Right lung (tissue), 10 donors: ENCODE data around the gene TRIM62. TPM values are rescaled to one million over a fixed set of nuclear protein-coding genes. Genes with fewer than 3 reads are reported as not detected.
A peak's percentile ranks its signal among the peaks of the same experiment; 100 is the strongest.

ENCODE experiments used
- DNase-seq, 2 donors: peaks; one replicate each; pipeline ENCODE4 v3.0.0-alpha.2; 2013
- long read RNA-seq, 8 donors: transcript quantifications; one replicate each; lab custom pipeline, GENCODE V29; 2026
- polyA plus RNA-seq, 5 donors: library from polyadenylated mRNA; unstranded; fragments of 120-200 nt; gene quantifications; one replicate each; pipeline versions ENCODE4 v1.2.1 to v1.2.3, GENCODE V29; 2013; ENCODE audit warnings: inconsistent platforms in 1 of 5, low replicate concordance in 1 of 5; ENCODE audit not compliant: insufficient read length in 5 of 5, insufficient read depth in 1 of 5

The TRIM62 gene
- polyA plus RNA-seq: 1 to 10 TPM; 4.2 to 6.4 (median 5.0) TPM
- long read RNA-seq, donor 1, partial matches to known transcripts: 0 of 1 reads
- long read RNA-seq, donor 1, other reads (novel, unspliced or antisense): 0 of 1 reads
- long read RNA-seq, donor 2: 0 reads
- long read RNA-seq, donor 3, partial matches to known transcripts: 0 of 1 reads
- long read RNA-seq, donor 3, other reads (novel, unspliced or antisense): 0 of 1 reads
- long read RNA-seq, donor 4, partial matches to known transcripts: 0 of 1 reads
- long read RNA-seq, donor 4, other reads (novel, unspliced or antisense): 0 of 1 reads
- long read RNA-seq, donor 5, partial matches to known transcripts: 0 of 1 reads
- long read RNA-seq, donor 5, other reads (novel, unspliced or antisense): 0 of 1 reads
- long read RNA-seq, donor 6, partial matches to known transcripts: 0 of 1 reads
- long read RNA-seq, donor 6, other reads (novel, unspliced or antisense): 0 of 1 reads
- long read RNA-seq, donor 7, partial matches to known transcripts: 0 of 1 reads
- long read RNA-seq, donor 7, other reads (novel, unspliced or antisense): 0 of 1 reads
- long read RNA-seq, donor 8, partial matches to known transcripts: 0 of 1 reads
- long read RNA-seq, donor 8, other reads (novel, unspliced or antisense): 0 of 1 reads

DNA sequence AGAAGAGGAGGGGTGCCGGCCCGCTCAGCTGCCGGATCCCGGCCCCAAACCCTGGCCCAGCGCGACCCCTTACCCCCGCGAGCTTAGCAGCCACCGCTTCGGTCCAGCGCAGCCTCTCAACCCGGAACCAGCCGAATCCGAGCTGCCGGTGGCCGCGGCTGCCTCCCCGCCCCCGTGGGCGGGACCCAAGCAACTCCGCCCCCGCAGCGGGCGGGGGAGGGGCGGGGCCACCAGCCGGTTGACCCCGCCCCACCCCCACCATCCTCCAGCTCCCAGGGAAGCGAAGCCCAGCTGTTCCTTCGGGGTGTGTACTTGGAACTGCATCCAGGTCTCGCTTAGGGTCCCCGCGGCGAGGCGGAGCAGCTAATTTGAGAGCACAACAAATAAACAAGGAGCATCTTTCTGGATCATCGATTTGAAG lies at the start of gene TRIM62:
TRIM62 (minus strand) TSS at position 123 of the 421 bp plus-strand sequence. CDS start 611 bp downstream, outside the sequence.
- DNase-seq: peak; percentile 92 to 93

DNA sequence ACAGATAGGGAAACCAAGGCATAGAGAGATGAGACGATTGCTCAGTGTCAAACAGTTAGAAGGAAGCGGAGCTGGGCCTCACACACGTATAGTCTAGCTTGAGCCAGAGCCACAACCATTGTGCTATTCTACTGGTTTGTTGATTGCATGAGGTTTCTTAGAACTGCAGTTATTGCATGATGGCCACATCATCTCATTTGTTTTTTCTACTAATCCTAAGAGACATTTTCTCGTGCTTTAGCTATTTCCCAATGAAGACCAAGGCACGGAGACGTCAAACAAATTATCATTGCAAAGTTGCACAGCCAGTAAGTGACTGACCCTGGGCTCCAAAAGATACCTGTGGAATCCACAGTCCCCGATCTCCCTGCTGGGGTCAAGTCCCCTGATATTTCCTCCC lies 49.3 kb upstream of the TRIM62 start:
- no peak for DNase-seq

DNA sequence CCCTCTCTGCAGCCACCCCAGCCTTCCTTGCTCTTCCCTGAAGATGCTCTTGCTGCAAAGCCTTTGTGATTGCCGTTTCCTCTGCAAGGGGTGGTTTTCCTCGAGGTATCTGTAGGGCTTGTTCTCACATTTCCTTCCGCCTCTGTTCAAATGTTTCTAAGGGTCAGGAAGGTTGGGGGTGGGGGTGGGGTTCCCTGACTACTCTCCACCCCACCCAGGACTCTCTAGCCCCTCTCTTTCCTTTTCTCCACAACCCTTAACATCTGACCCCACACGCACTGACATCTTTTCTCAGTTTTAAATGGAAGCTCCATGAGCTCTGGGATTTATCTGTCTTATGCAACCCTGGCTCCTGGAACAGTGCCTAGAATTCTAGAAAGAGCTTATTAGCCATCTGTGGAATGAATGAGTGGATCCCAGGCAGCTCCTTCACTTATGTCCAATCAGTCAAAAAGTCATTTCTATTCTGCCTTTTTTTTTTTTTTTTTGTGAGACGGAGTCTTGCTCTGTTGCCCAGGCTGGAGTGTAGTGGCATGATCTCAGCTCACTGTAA lies 47.2 kb upstream of the TRIM62 start:
- DNase-seq: peak; percentile 48 to 67

DNA sequence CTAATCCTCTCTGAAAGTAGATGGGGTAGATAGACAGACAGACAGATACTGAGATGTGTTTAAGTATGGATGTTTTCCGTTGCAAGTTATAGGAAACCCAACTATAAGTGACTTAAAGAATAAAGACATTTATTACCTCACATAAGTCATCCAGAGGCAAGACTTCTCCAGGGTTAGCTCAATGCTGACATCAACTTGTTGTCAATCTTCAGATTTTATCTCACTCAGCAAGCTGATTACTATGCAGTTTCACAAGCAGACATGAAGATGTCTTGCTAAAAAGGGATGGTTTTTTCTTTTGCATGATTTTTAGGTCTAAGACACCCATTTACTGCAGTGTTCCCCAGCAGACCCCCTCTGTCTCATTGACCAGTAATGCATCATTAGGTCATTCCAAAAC lies 43.7 kb upstream of the TRIM62 start:
- no peak for DNase-seq

DNA sequence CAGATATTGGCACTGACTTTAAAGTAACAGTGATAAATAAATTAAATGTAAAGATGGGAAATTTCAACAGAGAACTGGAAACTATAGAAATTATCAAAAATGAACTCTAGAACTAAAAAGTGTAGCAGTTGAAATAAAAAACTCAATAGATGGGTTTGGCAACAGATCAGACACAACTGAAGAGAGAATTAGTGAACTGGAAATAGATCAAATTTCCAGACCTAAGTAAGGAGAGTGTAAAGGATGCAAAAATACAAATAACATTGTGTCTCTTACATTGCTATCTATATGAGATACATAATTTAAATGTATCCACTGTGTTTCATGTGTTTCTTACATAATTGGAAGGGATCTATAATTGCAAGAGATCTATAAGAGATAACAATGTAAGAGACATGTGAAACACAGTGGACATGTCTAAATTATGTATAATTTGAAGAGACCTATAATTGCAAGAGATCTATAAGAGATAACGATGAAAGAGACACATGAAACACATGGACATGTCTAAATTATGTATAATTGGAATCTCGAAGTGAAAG lies 42.4 kb upstream of the TRIM62 start:
- no peak for DNase-seq

DNA sequence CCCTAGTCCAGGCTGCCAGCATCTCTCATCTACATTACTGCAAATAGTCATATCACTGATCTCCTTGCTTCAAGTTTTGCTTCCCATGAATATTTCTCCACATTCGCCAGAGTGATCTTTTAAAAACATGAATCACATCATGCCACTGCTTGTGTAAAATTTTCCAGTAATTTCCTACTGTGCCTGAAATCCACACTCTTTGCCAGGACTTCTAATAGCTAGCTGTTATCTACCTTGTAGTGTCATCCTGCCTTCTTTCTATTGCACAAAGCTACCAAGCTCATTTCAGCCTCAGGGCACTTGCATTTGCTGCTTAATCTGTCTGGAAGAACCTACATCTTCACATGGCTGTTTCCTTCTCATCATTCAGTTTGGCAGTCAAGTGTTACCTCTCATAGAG lies 40.5 kb upstream of the TRIM62 start:
- no peak for DNase-seq

DNA sequence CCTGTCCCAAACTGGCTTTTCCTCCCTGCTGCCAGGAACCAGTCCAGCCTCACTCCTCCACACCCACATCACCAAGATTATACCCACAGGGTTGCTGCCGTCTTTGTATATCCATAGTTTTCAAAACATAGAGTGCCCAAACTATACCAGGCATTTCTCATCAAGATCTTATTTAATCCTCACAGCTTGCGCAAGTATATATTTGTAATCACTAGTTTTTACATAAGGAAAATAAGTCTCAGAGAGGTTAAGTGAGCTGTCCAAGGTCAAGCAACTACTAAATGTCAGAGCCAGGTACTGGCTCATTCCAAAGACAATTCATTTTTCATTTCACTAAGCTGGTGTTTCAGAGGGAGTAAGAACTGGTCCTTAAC lies 39.5 kb upstream of the TRIM62 start:
- no peak for DNase-seq

DNA sequence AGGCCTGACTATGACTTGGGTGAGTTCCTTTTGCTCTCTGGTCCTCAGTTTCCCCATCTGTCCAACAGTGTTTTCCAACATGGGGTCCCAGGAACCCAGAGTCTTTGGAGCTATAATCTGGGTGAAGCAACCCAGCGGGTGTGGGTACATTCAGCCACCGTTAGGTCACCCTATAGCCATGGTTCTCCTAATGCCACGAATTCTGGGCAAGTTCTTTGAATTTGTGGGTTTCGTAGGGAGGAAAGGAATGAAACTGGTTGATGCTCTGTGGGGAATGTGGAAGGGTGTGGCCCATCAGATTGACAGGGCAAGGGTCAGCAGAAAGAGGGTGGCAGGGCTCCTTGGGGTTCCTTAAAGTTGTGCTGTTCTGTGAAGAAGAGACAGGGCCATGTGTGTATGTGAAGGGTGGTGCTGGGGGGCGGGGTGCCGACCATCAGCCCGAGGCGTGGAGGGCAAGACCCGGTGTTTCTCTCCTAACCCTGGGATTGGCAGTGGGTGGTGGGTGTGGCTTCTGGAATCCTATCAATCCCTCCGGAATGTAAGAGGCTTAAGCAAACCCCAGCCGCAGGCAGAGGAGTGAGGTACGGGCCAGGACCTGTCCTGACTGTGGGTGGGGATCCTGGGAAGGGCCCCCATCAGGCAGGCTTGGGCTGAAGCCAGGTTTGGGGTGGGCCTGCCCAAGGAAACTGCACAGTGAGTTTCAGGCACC lies 39.0 kb upstream of the TRIM62 start:
- no peak for DNase-seq

DNA sequence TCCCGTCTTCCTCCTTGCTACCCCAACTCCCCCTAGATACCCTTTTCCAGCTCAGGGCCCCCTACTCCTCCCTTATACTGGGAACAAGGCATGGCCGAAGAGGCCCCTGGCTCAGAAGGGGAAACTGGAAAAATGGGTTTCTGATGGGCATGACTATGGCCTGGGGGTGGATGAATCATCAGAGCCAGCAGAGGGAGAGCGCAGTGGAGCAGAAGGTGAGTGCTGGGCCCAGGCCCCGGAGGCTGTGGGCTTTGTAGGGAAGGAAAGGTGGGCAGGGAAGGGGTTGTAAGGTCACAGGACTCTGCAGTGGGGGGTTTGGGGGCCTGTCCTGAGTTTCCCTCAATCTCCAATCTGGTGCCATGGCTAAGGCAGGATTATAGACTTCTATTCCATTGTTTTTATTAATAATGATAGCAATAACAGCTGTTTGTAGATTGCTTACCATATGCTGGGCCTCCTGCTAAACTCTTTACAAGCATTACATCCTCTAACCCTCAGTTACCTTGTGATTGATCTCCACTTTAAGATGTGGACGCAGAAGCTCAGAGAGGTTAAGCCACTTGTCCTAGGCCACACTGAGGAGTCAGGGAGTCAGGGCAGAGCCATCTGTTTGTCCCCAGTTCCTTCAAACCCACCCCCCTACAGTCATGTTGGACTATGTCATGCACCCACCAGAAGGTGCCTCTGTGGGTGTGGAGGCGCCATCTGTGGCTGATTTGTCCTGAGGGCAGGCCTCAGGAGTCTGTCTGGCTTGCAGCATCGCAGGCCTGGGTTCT lies 38.2 kb upstream of the TRIM62 start:
- no peak for DNase-seq

DNA sequence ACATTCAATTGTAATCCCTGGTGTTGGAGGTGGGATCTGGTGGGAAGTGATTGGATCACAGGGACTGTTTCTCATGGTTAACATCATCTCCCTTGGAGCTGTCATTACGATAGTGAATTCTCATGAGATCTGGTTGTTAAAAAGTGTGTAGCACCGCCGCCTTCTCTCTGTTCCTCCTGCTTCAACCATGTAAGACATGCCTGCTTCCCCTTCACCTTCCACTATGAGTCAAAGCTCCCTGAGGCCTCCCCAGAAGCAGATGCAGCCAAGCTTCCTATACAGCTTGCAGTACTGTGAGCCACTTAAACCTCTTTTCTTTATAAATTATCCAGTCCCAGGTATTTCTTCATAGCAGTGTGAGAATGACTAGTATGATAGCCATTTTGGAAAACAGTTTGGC lies 30.1 kb upstream of the TRIM62 start:
- no peak for DNase-seq

DNA sequence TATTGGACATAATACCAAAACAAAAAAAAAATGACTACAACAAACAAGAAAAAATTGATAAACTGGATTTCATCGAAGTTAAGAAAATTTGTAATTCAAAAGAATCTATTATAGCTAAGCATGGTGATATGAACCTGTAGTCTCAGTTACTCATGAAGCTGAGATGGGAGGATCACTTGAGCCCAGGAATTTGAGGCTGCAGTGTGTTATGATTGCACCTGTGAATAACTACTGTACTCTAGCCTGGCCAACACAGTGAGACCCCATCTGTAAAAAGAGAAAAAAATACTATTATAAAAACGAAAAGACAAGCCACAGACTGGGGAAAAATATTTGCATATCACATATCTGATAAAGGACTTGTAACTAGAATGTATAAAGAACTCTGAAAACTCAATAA lies 24.5 kb upstream of the TRIM62 start:
- DNase-seq: no peak

DNA sequence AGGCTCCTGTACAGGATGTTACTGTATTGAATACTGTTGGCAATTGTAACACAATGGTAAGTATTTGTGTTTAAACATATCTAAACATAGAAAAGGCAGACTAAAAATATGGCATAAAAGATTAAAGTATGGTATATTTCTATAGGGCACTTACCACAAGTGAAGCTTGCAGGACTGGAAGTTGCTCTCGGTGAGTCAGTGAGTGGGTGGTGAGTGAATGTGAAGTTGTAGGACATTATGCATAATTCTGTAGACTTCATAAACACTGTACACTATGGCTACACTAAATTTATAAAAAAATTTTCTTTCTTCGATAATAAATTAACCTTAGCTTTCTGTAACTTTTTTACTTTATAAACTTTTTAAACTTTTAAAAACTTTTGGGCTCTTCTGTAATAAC lies 13.7 kb upstream of the TRIM62 start:
- no peak for DNase-seq

DNA sequence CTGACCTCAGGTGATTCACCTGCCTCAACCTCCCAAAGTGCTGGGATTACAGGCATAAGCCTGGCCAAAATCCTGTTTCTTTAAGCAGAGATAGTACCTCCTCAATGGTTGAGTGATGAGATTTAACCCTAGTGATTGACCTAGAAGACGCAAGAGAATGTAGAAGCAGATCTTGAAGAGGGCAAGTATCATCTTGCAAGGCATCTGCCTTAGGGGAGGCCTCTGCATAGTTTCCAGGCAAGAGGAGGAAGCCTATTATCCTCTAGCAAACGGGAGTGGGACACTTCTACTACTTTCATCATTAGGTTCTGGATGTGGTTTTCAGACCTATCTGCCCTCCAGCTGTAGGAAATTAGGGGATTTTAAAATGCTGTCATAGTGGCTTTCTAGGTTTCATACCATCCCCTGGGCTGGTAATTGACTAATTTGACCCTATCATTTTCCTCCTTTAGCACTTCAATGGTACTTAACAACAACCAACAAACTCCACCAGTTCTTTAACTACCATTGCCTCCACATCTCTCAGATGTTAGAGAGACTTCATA lies 10.0 kb upstream of the TRIM62 start:
- DNase-seq: no peak

DNA sequence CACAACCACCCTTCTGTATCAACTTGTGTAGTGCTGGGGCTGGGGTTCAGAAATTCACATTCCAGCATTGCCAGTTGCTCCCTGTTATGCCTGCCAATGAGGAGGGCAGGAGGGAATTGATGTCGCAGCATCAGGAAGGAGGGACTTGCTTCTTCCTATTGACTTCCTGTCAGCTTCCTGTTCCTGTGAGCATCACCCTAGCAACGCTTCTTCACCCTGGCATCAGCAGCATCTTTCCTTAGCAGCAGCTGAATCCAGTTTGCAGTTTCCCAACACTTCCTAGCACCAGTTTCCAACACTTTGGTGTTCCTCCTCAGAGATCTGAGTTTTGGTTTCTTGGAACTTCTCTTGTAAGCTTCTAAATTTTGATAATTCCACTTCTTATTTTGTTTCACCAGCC lies 8.9 kb upstream of the TRIM62 start:
- DNase-seq: no peak

DNA sequence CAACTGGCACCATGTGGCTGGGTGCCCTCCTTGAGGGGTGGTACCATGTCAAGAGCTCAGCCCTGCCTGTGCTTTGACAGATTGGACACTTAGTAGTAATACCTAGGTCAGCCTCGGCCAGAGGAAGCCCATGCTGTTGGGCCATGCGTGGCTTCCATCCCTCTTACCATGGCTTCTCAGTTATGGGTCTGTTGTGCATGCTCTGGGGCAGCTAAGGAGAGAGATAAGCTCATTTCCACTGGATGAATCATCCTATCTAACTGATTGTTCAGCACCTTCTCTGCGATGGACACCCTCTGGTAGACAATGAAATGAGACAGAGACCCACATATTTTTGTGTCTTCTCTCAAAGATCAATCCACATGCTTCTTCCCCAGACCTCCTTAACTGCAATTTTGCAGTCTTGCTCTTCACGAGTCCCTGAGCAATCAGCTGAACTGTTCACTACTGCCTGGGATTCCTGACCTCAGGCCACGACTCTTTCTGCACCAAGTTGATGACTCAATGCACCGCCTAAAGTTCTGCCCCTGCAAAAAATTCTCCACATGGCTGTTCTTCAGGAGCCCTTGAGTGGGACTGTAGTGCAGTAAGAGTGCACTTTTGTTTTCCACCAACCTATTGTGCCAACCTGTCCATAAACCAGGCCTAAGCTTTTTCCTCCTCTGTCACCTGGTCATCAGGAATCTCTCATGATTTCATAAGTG lies 6.9 kb upstream of the TRIM62 start:
- no peak for DNase-seq

DNA sequence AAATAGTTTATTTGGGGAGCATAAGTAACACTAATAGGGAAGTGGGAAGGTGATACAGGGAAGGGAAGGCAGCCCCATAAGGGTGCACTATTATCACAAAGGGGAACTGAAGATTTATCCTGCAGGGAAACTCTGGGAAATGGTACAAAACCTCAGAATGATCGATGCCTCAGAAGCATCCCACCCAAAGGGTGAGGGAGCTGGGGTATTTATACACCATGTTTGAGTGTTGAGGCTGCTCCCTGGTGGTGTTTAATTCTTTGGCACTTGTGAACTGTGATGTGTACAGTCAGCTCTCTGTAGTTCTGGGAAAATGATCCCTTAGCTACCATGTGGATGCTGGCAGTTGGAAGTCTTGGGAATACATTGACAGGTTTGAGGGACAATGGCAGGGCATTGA lies 5.1 kb upstream of the TRIM62 start:
- DNase-seq: no peak

DNA sequence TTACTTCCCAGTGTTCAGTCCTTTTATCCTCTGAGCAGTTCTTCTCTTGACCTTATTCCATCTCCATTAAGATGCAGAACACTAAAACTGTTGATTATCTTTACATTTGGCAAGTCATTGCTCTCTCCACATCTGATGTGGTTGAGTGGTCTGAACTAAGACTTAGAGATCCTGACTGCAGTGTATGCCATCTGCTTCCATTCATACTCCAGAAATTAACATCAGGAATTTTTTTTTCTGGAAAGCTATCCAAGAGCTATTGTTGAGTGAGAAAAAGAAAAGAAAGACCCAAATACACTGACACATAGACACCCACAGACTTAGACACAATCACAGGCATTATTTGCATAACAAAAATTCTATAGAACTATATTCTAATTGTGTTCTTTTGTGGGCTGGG lies 3.7 kb upstream of the TRIM62 start:
- no peak for DNase-seq

DNA sequence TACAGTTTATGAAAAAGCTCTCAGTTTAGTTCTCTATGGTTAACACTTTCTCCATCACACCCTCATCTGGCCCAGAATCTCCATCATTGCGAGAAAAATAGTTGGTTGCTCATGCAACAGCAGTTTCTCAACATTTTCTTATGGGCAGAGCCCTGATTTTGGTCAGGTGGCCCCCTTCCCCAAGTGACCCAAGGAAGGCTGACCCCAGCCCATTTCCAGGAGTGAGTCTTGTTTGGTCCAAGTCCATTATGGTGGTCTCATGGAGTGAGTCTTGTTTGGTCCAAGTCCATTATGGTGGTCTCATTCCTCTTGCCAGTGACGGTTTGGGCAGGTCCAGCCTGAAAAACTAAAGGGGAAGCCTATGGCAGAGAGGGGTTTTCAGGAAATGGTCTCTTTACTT lies 1.5 kb upstream of the TRIM62 start:
- DNase-seq: no peak

DNA sequence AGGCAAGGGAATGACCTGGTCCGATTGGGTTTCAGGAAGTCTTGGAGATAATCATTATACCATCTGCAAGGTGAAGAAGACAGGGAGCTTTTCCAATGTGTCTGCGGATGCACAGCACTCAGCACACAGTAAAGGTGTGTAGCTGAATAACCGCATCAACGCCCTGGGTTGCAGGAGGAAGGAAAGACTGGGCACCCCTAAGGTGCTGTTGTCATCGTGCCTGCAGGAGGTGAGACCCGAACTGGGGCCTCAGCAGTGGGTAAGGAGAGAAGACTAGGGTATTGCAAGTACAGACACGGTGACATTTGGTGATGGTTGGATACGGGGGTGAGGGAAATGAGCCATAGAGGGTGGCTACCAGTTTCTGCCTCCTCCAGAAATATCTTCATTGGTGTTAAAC lies 1.1 kb upstream of the TRIM62 start:
- DNase-seq: no peak

DNA sequence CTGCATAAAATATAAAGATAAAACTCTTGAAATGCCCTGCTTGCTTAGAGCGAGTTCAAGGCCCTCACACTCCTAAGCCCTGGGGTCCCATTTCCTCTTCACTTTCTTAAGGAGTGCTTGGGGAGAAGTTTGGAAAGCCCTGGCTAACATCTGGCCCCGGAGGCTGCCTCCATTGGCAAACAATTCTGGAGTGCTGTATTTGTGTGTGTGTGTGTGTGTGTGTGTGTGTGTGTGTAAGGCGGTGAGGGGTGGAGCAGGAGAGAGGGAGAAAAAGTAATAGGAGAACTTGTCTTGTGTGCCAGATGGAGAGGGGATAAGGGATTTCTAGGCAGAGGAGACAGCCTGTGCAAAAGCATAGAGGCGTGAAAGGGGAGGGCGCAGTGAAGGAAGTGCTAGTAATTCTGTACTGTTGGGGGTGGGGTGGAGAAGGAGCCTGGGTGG lies 578 bp upstream of the TRIM62 start:
- peak in 1 of 2 donors; percentile 74 for DNase-seq
